T-helper 2 cell treated with Interferon-gamma antibody and Interleukin-4, amounts not matched to agents 5 μg/mL and 100 μg/mL, for 36 hours (primary cell): Measurements from ENCODE around the gene MAPKBP1.
A peak's percentile ranks its signal among the peaks of the same experiment; 100 is the strongest.

Experiments used
- DNase-seq: peaks from one replicate; pipeline ENCODE4 v3.0.0; 2021; ENCODE audit warnings: low spot score
- H3K27ac Mint-ChIP-seq: one replicate; pipeline ENCODE4 v1.8.0; 2021; ENCODE audit warnings: mild to moderate bottlenecking, mixed read lengths
- H3K27me3 Mint-ChIP-seq: one replicate; pipeline ENCODE4 v1.8.0; 2021; ENCODE audit warnings: low read depth, mixed read lengths
- H3K36me3 Mint-ChIP-seq: one replicate; pipeline ENCODE4 v1.8.0; 2021; ENCODE audit warnings: low read depth, mixed read lengths
- H3K4me1 Mint-ChIP-seq: one replicate; pipeline ENCODE4 v1.8.0; 2021; ENCODE audit warnings: low read depth, mixed read lengths
- H3K4me3 Mint-ChIP-seq: one replicate; pipeline ENCODE4 v1.8.0; 2022; ENCODE audit warnings: mild to moderate bottlenecking, moderate library complexity, mixed read lengths
- H3K9me3 Mint-ChIP-seq: one replicate; pipeline ENCODE4 v1.8.0; 2021; ENCODE audit warnings: mixed read lengths

The MAPKBP1 gene

GRCh38 chr15:41805711-41806110, 31.4 kb downstream of the MAPKBP1 start:
- Mint-ChIP-seq H3K27ac (peak overlapping the region; percentile 8), H3K9me3 (no peaks in the 10 kb centered on the region), H3K36me3 (peaks cover 7% of the 10 kb centered on the region), H3K27me3 (no peaks in the 10 kb centered on the region), H3K4me3 (no peak overlapping the region), H3K4me1 (peaks cover 16% of the 10 kb centered on the region)
- DNase-seq, result no peak

- Mint-ChIP-seq H3K27me3 (no peaks in the 10 kb centered on the region), H3K27ac (no peak overlapping the region), H3K4me3 (no peak overlapping the region), H3K36me3 (no peaks in the 10 kb centered on the region), H3K9me3 (no peaks in the 10 kb centered on the region), H3K4me1 (peaks cover 24% of the 10 kb centered on the region)
- no peak for DNase-seq
Measured at GRCh38 chr15:41806291-41807181, 32.3 kb downstream of the MAPKBP1 start.

- no peaks in the 10 kb centered on the region for H3K9me3 Mint-ChIP-seq
- H3K27me3 Mint-ChIP-seq, result no peaks in the 10 kb centered on the region
- no peak overlapping the region for H3K4me3 Mint-ChIP-seq
- peaks cover 33% of the 10 kb centered on the region for H3K4me1 Mint-ChIP-seq
- no peak overlapping the region for H3K27ac Mint-ChIP-seq
- H3K36me3 Mint-ChIP-seq, result peaks cover 2% of the 10 kb centered on the region
- DNase-seq, result no peak
Measured at GRCh38 chr15:41809121-41809520, 34.8 kb downstream of the MAPKBP1 start.

GRCh38 chr15:41809526-41810220, 35.4 kb downstream of the MAPKBP1 start:
- H3K27me3 Mint-ChIP-seq, result no peaks in the 10 kb centered on the region
- peaks cover 28% of the 10 kb centered on the region for H3K4me1 Mint-ChIP-seq
- DNase-seq, result no peak
- H3K36me3 Mint-ChIP-seq, result peaks cover 5% of the 10 kb centered on the region
- no peaks in the 10 kb centered on the region for H3K9me3 Mint-ChIP-seq
- no peak overlapping the region for H3K27ac Mint-ChIP-seq
- no peak overlapping the region for H3K4me3 Mint-ChIP-seq

- Mint-ChIP-seq H3K4me3 (peak overlapping the region; percentile 41), H3K36me3 (peaks cover 7% of the 10 kb centered on the region), H3K9me3 (no peaks in the 10 kb centered on the region), H3K27ac (peak overlapping the region; percentile 29), H3K27me3 (no peaks in the 10 kb centered on the region), H3K4me1 (peaks cover 24% of the 10 kb centered on the region)
- DNase-seq, result no peak
Measured at GRCh38 chr15:41810651-41811431, 36.6 kb downstream of the MAPKBP1 start.

- peak overlapping the region; percentile 41 for H3K4me3 Mint-ChIP-seq
- H3K9me3 Mint-ChIP-seq, result no peaks in the 10 kb centered on the region
- peak; percentile 60 for DNase-seq
- H3K27me3 Mint-ChIP-seq, result no peaks in the 10 kb centered on the region
- peaks cover 24% of the 10 kb centered on the region for H3K4me1 Mint-ChIP-seq
- peak overlapping the region; percentile 29 for H3K27ac Mint-ChIP-seq
- H3K36me3 Mint-ChIP-seq, result peaks cover 7% of the 10 kb centered on the region
Measured at GRCh38 chr15:41811432-41812195, 37.3 kb downstream of the MAPKBP1 start.

- Mint-ChIP-seq H3K4me1 (peaks cover 24% of the 10 kb centered on the region), H3K4me3 (no peak overlapping the region), H3K27me3 (no peaks in the 10 kb centered on the region), H3K27ac (no peak overlapping the region), H3K36me3 (peaks cover 14% of the 10 kb centered on the region), H3K9me3 (no peaks in the 10 kb centered on the region)
- no peak for DNase-seq
Measured at GRCh38 chr15:41812820-41813375, 38.6 kb downstream of the MAPKBP1 start.

- Mint-ChIP-seq H3K27ac (no peak overlapping the region), H3K4me3 (no peak overlapping the region), H3K27me3 (no peaks in the 10 kb centered on the region), H3K9me3 (no peaks in the 10 kb centered on the region), H3K4me1 (peaks cover 24% of the 10 kb centered on the region), H3K36me3 (peaks cover 18% of the 10 kb centered on the region)
- DNase-seq, result no peak
Measured at GRCh38 chr15:41813426-41813825, 39.1 kb downstream of the MAPKBP1 start.

GRCh38 chr15:41814534-41814933, 40.2 kb downstream of the MAPKBP1 start:
- no peak overlapping the region for H3K4me3 Mint-ChIP-seq
- H3K36me3 Mint-ChIP-seq, result peaks cover 24% of the 10 kb centered on the region
- peaks cover 24% of the 10 kb centered on the region for H3K4me1 Mint-ChIP-seq
- H3K9me3 Mint-ChIP-seq, result no peaks in the 10 kb centered on the region
- H3K27me3 Mint-ChIP-seq, result no peaks in the 10 kb centered on the region
- no peak overlapping the region for H3K27ac Mint-ChIP-seq
- no peak for DNase-seq

GRCh38 chr15:41816788-41817187, 42.5 kb downstream of the MAPKBP1 start:
- H3K9me3 Mint-ChIP-seq, result no peaks in the 10 kb centered on the region
- H3K4me1 Mint-ChIP-seq, result peaks cover 7% of the 10 kb centered on the region
- H3K4me3 Mint-ChIP-seq, result no peak overlapping the region
- DNase-seq, result no peak
- no peaks in the 10 kb centered on the region for H3K27me3 Mint-ChIP-seq
- no peak overlapping the region for H3K27ac Mint-ChIP-seq
- peaks cover 29% of the 10 kb centered on the region for H3K36me3 Mint-ChIP-seq

GRCh38 chr15:41817327-41817726, 43.0 kb downstream of the MAPKBP1 start:
- Mint-ChIP-seq H3K36me3 (peaks cover 28% of the 10 kb centered on the region), H3K27me3 (no peaks in the 10 kb centered on the region), H3K4me1 (peaks cover 2% of the 10 kb centered on the region), H3K4me3 (no peak overlapping the region), H3K27ac (no peak overlapping the region), H3K9me3 (no peaks in the 10 kb centered on the region)
- no peak for DNase-seq

- H3K27me3 Mint-ChIP-seq, result no peaks in the 10 kb centered on the region
- H3K27ac Mint-ChIP-seq, result no peak overlapping the region
- peaks cover 30% of the 10 kb centered on the region for H3K36me3 Mint-ChIP-seq
- DNase-seq, result no peak
- H3K4me3 Mint-ChIP-seq, result no peak overlapping the region
- no peaks in the 10 kb centered on the region for H3K4me1 Mint-ChIP-seq
- H3K9me3 Mint-ChIP-seq, result no peaks in the 10 kb centered on the region
Measured at GRCh38 chr15:41817781-41818180, 43.5 kb downstream of the MAPKBP1 start.

GRCh38 chr15:41819455-41820050, 45.3 kb downstream of the MAPKBP1 start:
- Mint-ChIP-seq H3K27ac (no peak overlapping the region), H3K36me3 (peaks cover 31% of the 10 kb centered on the region), H3K4me1 (no peaks in the 10 kb centered on the region), H3K27me3 (no peaks in the 10 kb centered on the region), H3K9me3 (no peaks in the 10 kb centered on the region), H3K4me3 (no peak overlapping the region)
- DNase-seq, result no peak
